GM18861 (cell line): ENCODE data around the gene ACOXL.
"Not testable (repeated sequence)": the region's sequence is repeated elsewhere in the genome, so short reads cannot be mapped to it uniquely, and the experiment has no call there.

ENCODE experiments used
- ATAC-seq: cut with Tn5 transposase; IDR thresholded peaks from one replicate; pipeline ENCODE4 v1.9.1; 2021; ENCODE audit not compliant: unreplicated experiment

The ACOXL gene

GRCh38 chr2:110959198-110959597 lies 226.8 kb downstream of the ACOXL start:
- no peak for ATAC-seq

- no peak for ATAC-seq
These were observed 227.9 kb downstream of the ACOXL start for GRCh38 chr2:110960281-110960680.

GRCh38 chr2:110960954-110961353 lies 228.6 kb downstream of the ACOXL start:
- ATAC-seq: no peak

- ATAC-seq: not testable (repeated sequence)
These were observed 229.3 kb downstream of the ACOXL start for GRCh38 chr2:110961643-110962042.

- ATAC-seq: no peak
These were observed 237.3 kb downstream of the ACOXL start for GRCh38 chr2:110969696-110970095.

GRCh38 chr2:110970201-110970600 lies 237.8 kb downstream of the ACOXL start:
- no peak for ATAC-seq

- ATAC-seq: no peak
These were observed 239.4 kb downstream of the ACOXL start for GRCh38 chr2:110971811-110972210.

GRCh38 chr2:110973262-110973661 lies 240.9 kb downstream of the ACOXL start:
- ATAC-seq: no peak

- ATAC-seq: no peak
These were observed 245.0 kb downstream of the ACOXL start for GRCh38 chr2:110977403-110977802.

GRCh38 chr2:110978148-110978547 lies 245.8 kb downstream of the ACOXL start:
- ATAC-seq: no peak

GRCh38 chr2:110978756-110979470 lies 246.5 kb downstream of the ACOXL start:
- ATAC-seq: no peak

GRCh38 chr2:110979471-110980338 lies 247.3 kb downstream of the ACOXL start:
- ATAC-seq: no peak

- no peak for ATAC-seq
These were observed 248.1 kb downstream of the ACOXL start for GRCh38 chr2:110980339-110981062.

GRCh38 chr2:110983133-110983532 lies 250.8 kb downstream of the ACOXL start:
- ATAC-seq: no peak

GRCh38 chr2:110984694-110985490 lies 252.5 kb downstream of the ACOXL start:
- no peak for ATAC-seq

GRCh38 chr2:110990440-110990839 lies 258.1 kb downstream of the ACOXL start:
- ATAC-seq: no peak

- no peak for ATAC-seq
These were observed 259.5 kb downstream of the ACOXL start for GRCh38 chr2:110991911-110992310.

GRCh38 chr2:110992886-110993285 lies 260.5 kb downstream of the ACOXL start:
- no peak for ATAC-seq

- no peak for ATAC-seq
These were observed 261.3 kb downstream of the ACOXL start for GRCh38 chr2:110993557-110994231.

- ATAC-seq: no peak
These were observed 262.0 kb downstream of the ACOXL start for GRCh38 chr2:110994250-110994961.
